ENCODE data around the gene MAPKAPK3. TPM values are rescaled to one million over a fixed set of nuclear protein-coding genes. Genes with fewer than 3 reads are reported as not detected.
A peak's percentile ranks its signal among the peaks of the same experiment; 100 is the strongest.

MAPKAPK3 gene
- total and polyA plus RNA-seq, 2 donors from 2014 or later: 68.0 to 75.8 TPM

DNA sequence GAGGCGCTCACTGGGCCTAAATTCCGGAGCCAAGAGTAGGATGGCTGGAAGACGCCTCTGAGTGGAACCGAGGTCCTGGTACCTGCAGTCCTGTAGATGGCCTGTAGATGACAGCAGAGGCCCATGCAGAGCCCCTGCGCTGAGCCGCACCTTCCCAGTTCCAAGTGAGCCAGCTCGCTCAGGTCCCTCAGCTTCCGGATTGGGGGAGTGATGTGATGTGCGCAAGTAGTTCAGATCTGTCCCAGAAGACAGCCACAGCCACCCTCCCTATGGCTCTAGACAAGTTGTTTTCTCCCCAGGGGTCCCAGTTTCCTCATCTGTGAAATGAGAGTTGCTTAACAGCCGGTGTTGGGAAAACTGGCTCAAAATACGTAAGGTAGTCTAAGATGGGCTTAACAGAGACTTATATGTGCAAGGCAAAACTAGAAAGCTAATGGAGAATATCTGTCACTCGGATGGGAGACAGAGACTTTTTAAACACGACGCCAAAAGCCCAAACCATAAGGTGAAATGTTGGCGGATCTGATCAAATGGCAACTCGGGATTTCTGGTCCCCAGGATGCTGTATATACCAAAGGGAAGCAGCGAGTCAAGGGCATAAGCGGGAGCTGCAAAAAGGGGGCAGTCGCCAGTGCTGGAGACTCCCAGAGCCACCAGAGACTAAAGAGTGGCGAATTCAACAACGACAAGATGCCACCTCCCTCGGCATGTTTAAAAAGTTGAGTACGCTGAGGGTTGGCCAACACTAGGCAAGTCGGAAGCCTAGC lies 765 bp upstream of the MAPKAPK3 start:
- FAIRE-seq: no peak

DNA sequence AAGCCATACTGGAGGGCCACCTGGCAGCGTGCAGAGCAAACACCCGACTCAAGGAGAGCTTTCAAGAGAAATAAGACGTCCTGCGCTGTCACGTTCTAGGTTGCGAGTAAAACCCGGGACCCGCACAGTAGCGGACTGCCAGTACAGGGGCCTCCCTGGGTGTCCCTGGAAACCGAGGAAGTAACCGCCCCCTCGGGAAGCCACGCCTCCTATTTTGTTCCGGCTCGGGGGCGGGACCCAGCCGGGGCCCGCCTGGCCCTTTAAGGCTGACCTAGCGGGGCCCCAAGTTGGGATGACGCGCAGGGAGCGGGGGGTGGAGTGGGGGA lies 218 bp upstream of the MAPKAPK3 start:
- intact Hi-C loops (cut with DNase I): no loop called here
- H3K9me3 ChIP-seq (ENCODE audit: control insufficient read depth in 2 of 3, insufficient read depth in 1 of 3, low read length in 3 of 3): no peaks in the 10 kb centered on the region
- H3K36me3 ChIP-seq (ENCODE audit: control insufficient read depth in 2 of 3, insufficient read depth in 3 of 3, low read length in 3 of 3): no peaks in the 10 kb centered on the region
- H3K4me1 ChIP-seq (ENCODE audit: control insufficient read depth in 2 of 3, insufficient read depth in 2 of 3, low read depth in 1 of 3, low read length in 3 of 3): peaks cover 5 to 35% (median 31%) of the 10 kb centered on the region in 3 donors
- TF ChIP-seq, protein P1, sequence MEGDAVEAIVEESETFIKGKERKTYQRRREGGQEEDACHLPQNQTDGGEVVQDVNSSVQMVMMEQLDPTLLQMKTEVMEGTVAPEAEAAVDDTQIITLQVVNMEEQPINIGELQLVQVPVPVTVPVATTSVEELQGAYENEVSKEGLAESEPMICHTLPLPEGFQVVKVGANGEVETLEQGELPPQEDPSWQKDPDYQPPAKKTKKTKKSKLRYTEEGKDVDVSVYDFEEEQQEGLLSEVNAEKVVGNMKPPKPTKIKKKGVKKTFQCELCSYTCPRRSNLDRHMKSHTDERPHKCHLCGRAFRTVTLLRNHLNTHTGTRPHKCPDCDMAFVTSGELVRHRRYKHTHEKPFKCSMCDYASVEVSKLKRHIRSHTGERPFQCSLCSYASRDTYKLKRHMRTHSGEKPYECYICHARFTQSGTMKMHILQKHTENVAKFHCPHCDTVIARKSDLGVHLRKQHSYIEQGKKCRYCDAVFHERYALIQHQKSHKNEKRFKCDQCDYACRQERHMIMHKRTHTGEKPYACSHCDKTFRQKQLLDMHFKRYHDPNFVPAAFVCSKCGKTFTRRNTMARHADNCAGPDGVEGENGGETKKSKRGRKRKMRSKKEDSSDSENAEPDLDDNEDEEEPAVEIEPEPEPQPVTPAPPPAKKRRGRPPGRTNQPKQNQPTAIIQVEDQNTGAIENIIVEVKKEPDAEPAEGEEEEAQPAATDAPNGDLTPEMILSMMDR (IDR thresholded peaks at IDR 0.05; ENCODE audit: borderline replicate concordance, extremely low read depth, insufficient read depth): no peak
- H3K4me3 ChIP-seq (ENCODE audit: low read length in 3 of 3): peak overlapping the region; percentile 73 to 77 (median 74)
- H3K27ac ChIP-seq (ENCODE audit: low read depth in 2 of 2, low read length in 2 of 2): peak overlapping the region; percentile 83 to 91
- H3K27me3 ChIP-seq (ENCODE audit: control insufficient read depth, insufficient read depth, low read length): no peaks in the 10 kb centered on the region
- no peak for FAIRE-seq
- peak overlapping the region; percentile 12 to 70 (median 43) for H3K9ac ChIP-seq (ENCODE audit: low read length in 3 of 3)
- peak; percentile 95 to 97 (median 97) for DNase-seq

More for the DNA sequence above, 765 bp upstream of the MAPKAPK3 start:
- Histone ChIP-seq H3K36me3 (ENCODE audit: control insufficient read depth in 2 of 3, insufficient read depth in 3 of 3, low read length in 3 of 3) (no peaks in the 10 kb centered on the region), H3K4me1 (ENCODE audit: control insufficient read depth in 2 of 3, insufficient read depth in 2 of 3, low read depth in 1 of 3, low read length in 3 of 3) (peaks cover 5 to 35% (median 31%) of the 10 kb centered on the region in 3 donors), H3K9me3 (ENCODE audit: control insufficient read depth in 2 of 3, insufficient read depth in 1 of 3, low read length in 3 of 3) (no peaks in the 10 kb centered on the region), H3K27me3 (ENCODE audit: control insufficient read depth, insufficient read depth, low read length) (no peaks in the 10 kb centered on the region), H3K27ac (ENCODE audit: low read depth in 2 of 2, low read length in 2 of 2) (peak overlapping the region; percentile 83 to 91), H3K9ac (ENCODE audit: low read length in 3 of 3) (peak overlapping the region; percentile 12 to 70 (median 43)), H3K4me3 (ENCODE audit: low read length in 3 of 3) (peak overlapping the region; percentile 73 to 77 (median 74))
- DNase-seq: peak; percentile 88 to 93 (median 92)
- intact Hi-C loops (cut with DNase I): no loop called here
- TF ChIP-seq, protein P1 (IDR thresholded peaks at IDR 0.05; ENCODE audit: borderline replicate concordance, extremely low read depth, insufficient read depth): peak; percentile 100

DNA sequence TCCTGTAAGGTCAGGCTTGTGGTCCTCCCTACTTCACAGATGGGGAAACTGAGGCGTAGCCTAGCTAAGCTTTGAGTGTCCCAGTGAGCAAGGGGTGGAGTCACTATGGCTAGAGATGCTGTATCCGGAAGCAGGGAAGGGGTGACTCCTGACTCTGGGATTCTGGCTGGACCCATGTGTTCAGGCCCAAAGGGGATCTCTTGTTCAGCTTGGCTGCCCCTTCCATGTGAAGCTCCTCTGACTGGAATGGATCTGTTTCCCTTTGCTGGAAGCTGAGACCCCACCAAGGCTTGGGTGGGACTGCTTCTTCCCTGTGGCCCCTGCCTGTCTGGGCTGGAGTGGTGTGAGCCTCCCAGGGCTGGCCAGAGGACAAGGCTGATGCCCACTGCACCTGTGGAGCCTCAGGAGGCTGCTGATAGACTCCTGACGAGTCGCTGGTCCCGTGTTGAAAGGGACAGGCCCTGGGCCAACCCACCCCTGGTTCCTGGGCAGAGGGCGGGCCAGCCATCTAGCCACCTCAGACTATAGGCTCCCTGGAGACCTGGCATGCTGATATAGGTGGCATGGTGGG lies 1.0 kb downstream of the MAPKAPK3 start:
- no peak for DNase-seq
- H3K27ac ChIP-seq (ENCODE audit: low read depth in 2 of 2, low read length in 2 of 2): peak overlapping the region; percentile 91 to 93
- intact Hi-C loops (cut with DNase I): no loop called here
- H3K27me3 ChIP-seq (ENCODE audit: control insufficient read depth, insufficient read depth, low read length): no peaks in the 10 kb centered on the region
- FAIRE-seq: no peak
- H3K9ac ChIP-seq (ENCODE audit: low read length in 3 of 3): peak overlapping the region; percentile 34 to 96 (median 38)
- no peaks in the 10 kb centered on the region for H3K9me3 ChIP-seq (ENCODE audit: control insufficient read depth in 2 of 3, insufficient read depth in 1 of 3, low read length in 3 of 3)
- TF ChIP-seq, protein P1 (IDR thresholded peaks at IDR 0.05; ENCODE audit: borderline replicate concordance, extremely low read depth, insufficient read depth): no peak
- H3K4me3 ChIP-seq (ENCODE audit: low read length in 3 of 3): peak overlapping the region; percentile 71 to 95 (median 86)
- H3K4me1 ChIP-seq (ENCODE audit: control insufficient read depth in 2 of 3, insufficient read depth in 2 of 3, low read depth in 1 of 3, low read length in 3 of 3): peaks cover 3 to 31% (median 29%) of the 10 kb centered on the region in 3 donors
- H3K36me3 ChIP-seq (ENCODE audit: control insufficient read depth in 2 of 3, insufficient read depth in 3 of 3, low read length in 3 of 3): no peaks in the 10 kb centered on the region

Measured in kidney (tissue), 14 donors.